ACHN (cell line): Measurements from ENCODE around the gene CFAP69.
"Not testable (repeated sequence)": the region's sequence is repeated elsewhere in the genome, so short reads cannot be mapped to it uniquely, and the experiment has no call there.

ENCODE experiments used
- DNase-seq: peaks from one replicate; pipeline ENCODE4 v3.0.0-alpha.2; 2015
- in situ Hi-C: cut with HindIII; loops from 2 replicates; pipeline ENCODE4 v1.10.0; 2017; ENCODE audit warnings: low sequenced_read_pairs, low pct_ligation_motif_present, low pct_unique_long_range_greater_than_20kb

CFAP69 gene

GRCh38 chr7:90227259-90227658 lies 17.7 kb upstream of the CFAP69 start:
- in situ Hi-C loops: no loop called here
- no peak for DNase-seq

- no peak for DNase-seq
- in situ Hi-C loops: no loop called here
Observed at GRCh38 chr7:90229682-90230081, 15.3 kb upstream of the CFAP69 start.

DNA sequence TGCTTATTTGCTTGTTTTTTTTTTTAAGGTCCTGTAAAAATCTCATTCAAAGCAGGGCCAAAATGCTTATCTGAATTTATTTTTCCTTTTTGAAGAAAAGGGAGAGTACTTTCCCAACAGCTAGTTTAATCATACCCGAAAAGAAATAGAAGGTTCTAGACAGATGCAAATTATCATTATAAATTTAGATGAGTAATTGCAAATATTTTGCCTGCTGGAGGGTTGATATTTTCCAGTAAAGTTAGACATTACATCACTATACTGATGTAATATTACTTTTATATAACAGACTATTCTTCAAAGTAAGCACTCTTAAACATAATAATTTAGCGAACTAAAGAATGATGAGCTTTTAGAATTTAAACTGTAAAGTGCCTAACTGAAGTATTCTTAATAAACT lies 14.1 kb upstream of the CFAP69 start:
- no peak for DNase-seq
- in situ Hi-C loops: no loop called here

DNA sequence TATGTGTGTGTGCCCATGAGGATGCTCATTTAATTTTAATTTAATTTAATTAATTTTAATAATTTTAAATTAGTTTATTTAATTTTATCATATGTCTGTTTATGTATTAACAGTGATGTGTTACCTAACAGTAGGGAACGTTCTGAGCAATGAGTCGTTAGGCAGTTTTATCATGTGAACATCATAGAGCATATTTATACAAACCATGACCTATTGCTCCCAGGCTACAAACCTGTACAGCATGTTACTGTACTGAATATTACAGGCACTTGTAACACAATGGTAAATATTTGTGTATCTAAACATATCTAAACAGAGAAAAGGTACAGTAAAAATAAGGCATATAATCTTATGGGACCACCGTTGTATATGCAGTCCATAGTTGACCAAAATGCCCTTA lies 13.7 kb upstream of the CFAP69 start:
- in situ Hi-C loops: no loop called here
- no peak for DNase-seq

DNA sequence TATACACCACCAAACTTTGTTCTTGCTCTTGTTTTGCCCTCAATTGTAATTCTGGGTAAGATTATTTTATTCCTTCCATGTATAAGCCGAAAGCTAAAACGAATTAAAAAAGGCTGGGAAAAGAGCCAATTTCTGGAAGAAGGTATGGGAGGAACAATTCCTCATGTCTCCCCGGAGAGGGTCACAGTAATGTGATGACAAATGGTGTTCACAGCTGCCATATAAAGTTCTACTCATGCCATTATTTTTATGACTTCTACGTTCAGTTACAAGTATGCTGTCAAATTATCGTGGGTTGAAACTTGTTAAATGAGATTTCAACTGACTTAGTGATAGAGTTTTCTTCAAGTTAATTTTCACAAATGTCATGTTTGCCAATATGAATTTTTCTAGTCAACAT lies 12.5 kb upstream of the CFAP69 start:
- no peak for DNase-seq
- in situ Hi-C loops: no loop called here

DNA sequence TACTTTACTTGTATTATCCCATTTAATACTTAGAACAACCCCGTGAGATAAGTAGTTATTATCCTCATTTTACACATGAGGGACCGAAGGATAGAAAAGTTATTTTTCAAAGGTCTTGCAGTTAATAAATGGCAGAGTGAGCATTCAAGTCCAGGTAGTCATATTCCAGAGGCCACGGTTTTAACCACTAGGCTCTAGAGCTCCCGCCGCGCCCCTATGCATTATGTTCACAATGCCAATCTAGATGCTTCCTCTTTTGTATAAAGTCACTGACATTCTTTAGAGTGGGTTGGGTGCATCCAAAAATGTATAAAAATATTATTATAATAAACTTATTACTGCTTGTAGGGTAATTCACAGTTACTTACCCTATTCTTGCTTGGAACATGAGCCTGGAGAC lies 11.4 kb upstream of the CFAP69 start:
- DNase-seq: no peak
- in situ Hi-C loops: no loop called here

GRCh38 chr7:90236721-90237289 lies 8.2 kb upstream of the CFAP69 start:
- in situ Hi-C loops: no loop called here
- no peak for DNase-seq

- in situ Hi-C loops: no loop called here
- DNase-seq: no peak
Observed at GRCh38 chr7:90238022-90238421, 7.0 kb upstream of the CFAP69 start.

DNA sequence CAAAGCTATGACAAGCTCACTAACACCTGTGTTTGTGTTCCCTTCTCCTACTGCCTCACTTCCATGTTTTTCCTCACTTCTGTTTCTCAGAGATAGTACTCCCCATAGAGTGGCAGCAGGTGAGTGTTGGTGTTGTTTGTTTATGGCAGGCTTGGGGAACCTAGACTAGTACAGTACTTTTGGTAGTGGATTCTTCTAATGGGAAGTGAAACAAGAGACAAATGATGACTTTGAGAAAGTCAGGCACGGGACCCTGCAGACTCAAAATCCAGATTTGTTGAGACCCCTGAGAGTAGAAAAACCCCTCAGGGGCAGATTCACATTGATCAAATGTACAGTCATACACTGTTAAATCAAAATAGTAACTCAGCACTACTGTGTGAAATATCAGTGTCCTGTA lies 6.4 kb upstream of the CFAP69 start:
- in situ Hi-C loops: no loop called here
- no peak for DNase-seq

DNA sequence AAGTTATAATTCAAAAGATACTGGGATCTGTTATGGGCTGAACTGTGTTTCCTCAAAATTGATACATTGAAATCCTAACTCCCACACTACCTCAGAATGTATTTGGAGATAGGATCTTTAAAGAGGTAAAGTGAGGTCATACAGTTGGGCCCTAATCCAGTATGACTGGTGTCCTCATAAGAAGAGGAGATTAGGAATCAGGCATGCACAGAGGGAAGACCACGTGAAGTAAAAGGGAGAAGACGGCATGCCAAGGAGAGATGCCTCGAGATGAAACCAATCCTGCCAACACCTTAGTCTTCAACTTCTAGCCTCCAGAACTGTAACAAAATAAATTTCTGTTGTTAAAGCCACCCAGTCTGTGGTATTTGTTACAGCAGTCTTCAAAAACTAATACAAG lies 5.9 kb upstream of the CFAP69 start:
- in situ Hi-C loops: no loop called here
- no peak for DNase-seq

DNA sequence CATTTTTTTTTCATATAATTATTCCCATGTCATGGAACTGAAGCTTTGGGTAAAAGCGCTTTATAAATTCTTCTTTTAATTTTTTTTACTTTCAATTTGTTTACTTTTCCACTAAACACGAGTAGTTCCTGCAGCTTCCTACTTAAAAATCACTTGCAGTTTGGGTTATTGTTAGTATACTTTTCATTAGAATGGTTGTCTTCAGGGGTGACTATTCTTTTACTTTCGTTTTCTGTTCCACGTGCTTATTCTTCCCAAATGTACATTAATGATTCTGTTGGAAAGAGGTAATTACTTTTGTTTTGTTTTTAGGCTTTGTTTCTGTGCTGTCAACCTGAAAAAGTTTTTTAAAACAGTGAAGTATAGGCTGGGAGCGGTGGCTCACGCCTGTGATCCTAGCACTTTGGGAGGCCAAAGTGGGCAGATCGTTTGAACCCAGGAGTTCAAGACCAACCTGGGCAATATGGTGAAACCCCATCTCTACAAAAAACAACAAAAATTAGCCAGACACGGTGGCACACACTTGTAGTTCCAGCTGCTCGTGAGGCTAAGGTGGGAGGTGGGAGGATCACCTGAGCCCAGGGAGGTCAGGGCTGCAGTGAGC lies 5.2 kb upstream of the CFAP69 start:
- no peak for DNase-seq
- in situ Hi-C loops: no loop called here

DNA sequence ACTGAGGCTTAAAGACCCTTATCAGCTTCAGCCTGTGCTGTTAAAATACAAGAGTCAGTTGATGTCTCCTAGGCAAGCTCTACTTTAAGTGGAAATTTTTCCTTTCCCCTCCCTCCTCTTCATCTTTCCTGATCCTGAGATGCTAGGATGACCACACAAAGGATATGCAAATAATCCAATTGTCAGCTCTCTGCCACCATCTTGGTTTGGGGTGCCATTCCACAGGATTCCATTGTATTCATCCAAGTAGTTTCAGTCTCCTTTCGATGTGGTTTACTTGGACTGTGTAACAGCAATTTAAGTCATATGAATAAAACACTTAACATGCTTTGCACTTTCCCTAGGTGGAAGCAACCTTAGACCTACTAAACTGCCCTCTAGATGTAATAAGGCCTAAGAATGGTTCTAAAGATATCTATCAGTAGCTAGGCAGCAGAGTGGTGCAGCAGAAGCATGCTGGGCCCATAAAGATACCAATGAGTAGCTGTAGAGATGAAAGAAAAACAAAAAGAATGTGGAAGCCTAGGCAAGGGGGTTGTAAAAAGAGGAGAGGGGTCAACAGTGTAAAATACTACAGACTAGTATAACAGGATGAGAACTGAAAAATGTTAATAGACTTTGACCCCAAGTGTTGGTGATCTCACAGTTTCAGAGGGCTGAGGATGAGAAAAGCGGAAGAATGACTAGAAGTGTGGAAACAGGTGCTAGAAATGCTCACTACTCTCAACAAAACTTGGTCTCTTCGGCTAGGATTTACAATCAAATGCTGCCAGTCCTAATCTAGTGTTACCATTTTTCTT lies 2.4 kb upstream of the CFAP69 start:
- in situ Hi-C loops: no loop called here
- no peak for DNase-seq

DNA sequence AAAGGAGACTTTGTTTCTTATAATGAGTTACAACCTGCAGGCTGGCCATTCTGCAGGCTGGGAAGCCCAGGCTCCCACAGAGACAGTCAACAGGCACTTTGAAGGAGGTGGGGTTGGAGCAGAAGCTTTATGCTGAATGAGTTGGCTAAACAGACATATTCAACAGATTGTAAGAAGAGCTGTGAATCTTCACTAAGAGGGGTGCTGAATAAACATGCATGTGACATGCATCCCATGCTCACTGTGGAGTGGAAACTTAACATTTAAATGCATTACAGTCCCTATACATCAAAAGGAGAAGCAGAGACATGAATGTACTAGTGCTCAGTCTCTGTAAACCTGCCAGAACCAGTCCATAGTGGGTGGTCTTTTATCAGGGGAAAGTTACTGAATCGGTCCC lies 1.4 kb upstream of the CFAP69 start:
- no peak for DNase-seq
- in situ Hi-C loops: no loop called here

DNA sequence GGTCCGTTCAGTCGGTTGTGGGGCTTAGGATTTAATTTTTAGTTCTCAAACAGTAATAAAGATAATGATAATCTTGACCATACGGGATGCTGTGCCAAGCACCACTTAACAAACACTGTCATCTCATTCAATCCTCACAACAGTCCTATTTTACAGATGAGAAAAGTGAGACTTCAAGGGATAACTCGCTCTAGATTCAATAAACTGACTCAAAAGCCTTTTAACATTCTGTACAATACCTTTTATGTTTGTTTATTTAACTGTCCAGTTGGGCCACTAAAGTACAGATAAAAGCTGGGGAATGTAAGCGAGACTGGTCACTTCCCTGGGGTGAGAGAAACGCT lies 437 bp upstream of the CFAP69 start:
- in situ Hi-C loops: no loop called here
- DNase-seq: no peak

GRCh38 chr7:90246171-90246570 lies 1.2 kb downstream of the CFAP69 start:
- no peak for DNase-seq
- in situ Hi-C loops: no loop called here

GRCh38 chr7:90248706-90249105 lies 3.7 kb downstream of the CFAP69 start:
- in situ Hi-C loops: no loop called here
- no peak for DNase-seq

DNA sequence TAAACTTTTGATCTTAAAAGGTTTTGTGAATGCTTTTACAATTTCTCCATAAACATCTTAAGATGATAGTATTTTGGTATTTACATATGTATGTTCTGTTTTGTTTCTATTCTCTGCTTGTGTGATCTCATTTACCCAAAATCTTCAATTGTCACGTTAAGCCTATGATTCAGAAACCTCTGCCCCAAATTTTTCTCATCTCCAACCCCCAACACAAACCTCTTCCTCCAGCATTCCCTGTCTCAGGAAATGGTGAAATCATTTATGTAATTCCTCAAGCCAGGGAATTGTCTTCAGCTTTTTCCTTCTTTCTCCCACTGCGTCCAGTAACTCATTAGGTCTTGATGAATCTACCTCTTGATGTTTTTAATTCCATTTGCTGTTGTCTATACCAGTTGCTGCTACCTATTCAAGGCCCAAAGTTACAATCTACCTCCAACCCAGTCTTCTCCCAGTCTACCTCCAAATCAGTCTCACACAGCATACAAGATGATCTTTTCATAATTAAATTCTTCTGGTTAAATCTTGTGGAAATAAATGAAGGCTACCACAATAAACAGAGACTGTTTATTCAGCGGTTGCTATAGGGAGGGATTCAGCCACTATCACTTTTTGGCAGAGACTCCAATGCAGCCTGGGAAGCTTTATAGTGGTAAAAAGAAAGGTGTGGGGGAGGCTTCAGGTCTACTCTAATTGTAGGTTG lies 5.8 kb downstream of the CFAP69 start:
- in situ Hi-C loops: no loop called here
- no peak for DNase-seq

- no peak for DNase-seq
- in situ Hi-C loops: no loop called here
Observed at GRCh38 chr7:90251304-90251635, 6.3 kb downstream of the CFAP69 start.

DNA sequence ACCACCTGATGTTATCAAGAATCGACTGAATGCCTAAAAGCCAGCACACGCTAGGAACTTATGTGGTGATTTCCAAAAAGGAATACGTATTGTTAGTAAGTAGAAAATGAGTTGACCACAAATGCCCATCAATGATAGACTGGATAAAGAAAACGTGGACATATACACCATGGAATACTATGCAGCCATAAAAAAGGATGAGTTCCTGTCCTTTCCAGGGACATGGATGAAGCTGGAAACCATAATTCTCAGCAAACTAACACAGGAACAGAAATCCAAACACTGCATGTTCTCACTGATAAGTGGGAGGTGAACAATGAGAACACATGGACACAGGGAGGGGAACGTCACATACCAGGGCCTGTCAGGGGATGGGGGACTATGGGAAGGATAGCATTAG lies 11.0 kb downstream of the CFAP69 start:
- in situ Hi-C loops, DNase-seq: not testable (repeated sequence)

GRCh38 chr7:90256778-90257177 lies 11.8 kb downstream of the CFAP69 start:
- no peak for DNase-seq
- in situ Hi-C loops: no loop called here
